K562 (cell line): ENCODE data around the gene CDC42EP1. TPM values are rescaled to one million over a fixed set of nuclear protein-coding genes. Genes with fewer than 3 reads are reported as not detected.

Source experiments
- CEBPG ChIP-seq, 3 experiments: fragments of 200-800 bp in 1 of 3; sonication (Bioruptor generic) in 1 of 3; sonication (generic) in 1 of 3; formaldehyde crosslinking in 1 of 3; IDR thresholded peaks in 2 of 3; conservative IDR thresholded peaks in 1 of 3; 2 replicates each; pipeline versions ENCODE4 v1.6.1 to v1.8.0; 2016 to 2022; ENCODE audit warnings: missing compliant biosample characterization in 2 of 3, missing genetic modification characterization in 2 of 3, mild to moderate bottlenecking in 1 of 3, missing genetic modification reagents in 1 of 3
- KDM1A ChIP-seq, 2 experiments: fragments of 450-650 bp; IDR thresholded peaks; 2 replicates each; pipeline ENCODE4 v1.6.1; 2016; ENCODE audit warnings: mild to moderate bottlenecking in 2 of 2
- MEF2A ChIP-seq: IDR thresholded peaks from 2 replicates; pipeline ENCODE4 v1.6.1; 2011; ENCODE audit warnings: low read depth, mild to moderate bottlenecking, low read length, moderate library complexity; ENCODE audit not compliant: control insufficient read depth
- MGA ChIP-seq: fragments of 450-650 bp; IDR thresholded peaks from 2 replicates; pipeline ENCODE4 v1.6.1; 2016; ENCODE audit warnings: mild to moderate bottlenecking, moderate library complexity
- NFRKB ChIP-seq: fragments of 450-650 bp; IDR thresholded peaks from 2 replicates; pipeline ENCODE4 v1.6.1; 2016; ENCODE audit warnings: low read depth
- TCF7L2 ChIP-seq: fragments of 150-350 bp; IDR thresholded peaks from 2 replicates; pipeline ENCODE4 v1.6.1; 2016; ENCODE audit warnings: low read depth, mild to moderate bottlenecking, low read length, moderate library complexity
- ZNF589 ChIP-seq: fragments of 200-800 bp; sonication (Bioruptor generic); IDR thresholded peaks from 2 replicates; pipeline ENCODE4 v1.6.1; 2016; ENCODE audit warnings: low read depth, missing genetic modification characterization, missing compliant biosample characterization
- polyA plus RNA-seq, 8 experiments: library from polyadenylated mRNA; depleted of rRNA in 4 of 8; stranded (reverse) in 5 of 8; unstranded in 3 of 8; fragments of >200 nt; fragmentation: Nextera tagmentation in 2 of 8; fragmentation: Illumina TruSeq in 1 of 8; extraction: Ambion mirVana in 2 of 8; extraction: Trizol in 1 of 8; gene quantifications; 2 replicates each; pipeline versions ENCODE4 v1.2.1 to v1.2.3, GENCODE V29; 2011 to 2014; ENCODE audit warnings: inconsistent platforms in 1 of 8, missing spikeins in 1 of 8
- total RNA-seq, 7 experiments: library from RNA; depleted of rRNA in 6 of 7; stranded (reverse); fragments of >200 nt in 6 of 7; fragmentation: Illumina TruSeq in 2 of 7; extraction: Trizol in 2 of 7; gene quantifications; 2 replicates each; pipeline versions ENCODE4 v1.2.1 to v1.2.3, GENCODE V29; 2011 to 2021; ENCODE audit warnings: low replicate concordance in 1 of 7
- TF ChIP-seq, protein P1 (sequence below), 2 experiments: fragments of 450-650 bp; conservative IDR thresholded peaks; 2 replicates each; pipeline ENCODE4 v1.6.1; 2017; ENCODE audit warnings: mild to moderate bottlenecking in 2 of 2, moderate library complexity in 2 of 2

CDC42EP1 gene
- total and polyA plus RNA-seq, 9 of the 15 experiments (the other 6 are each of a cell fraction or from before 2014, with no cell fraction given), result 0.67 to 70.2 (median 7.3) TPM

GRCh38 chr22:37562049-37562875, 2.0 kb downstream of the CDC42EP1 start (continued):
- TF ChIP-seq MGA (peak; percentile 69), CEBPG (CRISPR knock-in tag; IDR thresholded peaks at IDR 0.05) (no peak), CEBPG (tag; conservative IDR thresholded peaks at IDR 0.05 in 1 of 2, IDR thresholded peaks at IDR 0.05 in 1 of 2) (peak in 1 of 2 experiments; percentile 30; a peak in 1 of 4 replicates), NFRKB (peak; percentile 67), TCF7L2 (no peak), KDM1A (IDR thresholded peaks at IDR 0.05) (no peak), ZNF589 (peak; percentile 68; the same call in 1 of the 2 replicates), MEF2A (no peak)
- TF ChIP-seq, protein P1, sequence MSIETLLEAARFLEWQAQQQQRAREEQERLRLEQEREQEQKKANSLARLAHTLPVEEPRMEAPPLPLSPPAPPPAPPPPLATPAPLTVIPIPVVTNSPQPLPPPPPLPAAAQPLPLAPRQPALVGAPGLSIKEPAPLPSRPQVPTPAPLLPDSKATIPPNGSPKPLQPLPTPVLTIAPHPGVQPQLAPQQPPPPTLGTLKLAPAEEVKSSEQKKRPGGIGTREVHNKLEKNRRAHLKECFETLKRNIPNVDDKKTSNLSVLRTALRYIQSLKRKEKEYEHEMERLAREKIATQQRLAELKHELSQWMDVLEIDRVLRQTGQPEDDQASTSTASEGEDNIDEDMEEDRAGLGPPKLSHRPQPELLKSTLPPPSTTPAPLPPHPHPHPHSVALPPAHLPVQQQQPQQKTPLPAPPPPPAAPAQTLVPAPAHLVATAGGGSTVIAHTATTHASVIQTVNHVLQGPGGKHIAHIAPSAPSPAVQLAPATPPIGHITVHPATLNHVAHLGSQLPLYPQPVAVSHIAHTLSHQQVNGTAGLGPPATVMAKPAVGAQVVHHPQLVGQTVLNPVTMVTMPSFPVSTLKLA (conservative IDR thresholded peaks at IDR 0.05), result peak; percentile 54 to 62; a peak in 2 of 4 replicates
